H9 (cell line): Measurements from ENCODE around the gene CYP1B1. TPM values are rescaled to one million over a fixed set of nuclear protein-coding genes. Genes with fewer than 3 reads are reported as not detected.
"Not testable (repeated sequence)": the region's sequence is repeated elsewhere in the genome, so short reads cannot be mapped to it uniquely, and the experiment has no call there.

Experiments
- DNase-seq: peaks from one replicate; pipeline ENCODE4 v3.0.0-alpha.2; 2017
- H2AFZ ChIP-seq: one replicate; pipeline ENCODE4 v1.6.1; 2013; ENCODE audit warnings: mild to moderate bottlenecking, low read length, control low read depth, moderate library complexity
- H2AK5ac ChIP-seq: 2 replicates; pipeline ENCODE4 v1.6.1; 2013; ENCODE audit warnings: low read length, control low read depth, mixed read lengths; ENCODE audit not compliant: insufficient read length
- H2BK120ac ChIP-seq: one replicate; pipeline ENCODE4 v1.6.1; 2013; ENCODE audit warnings: low read depth, mild to moderate bottlenecking, low read length, control low read depth, inconsistent platforms; ENCODE audit not compliant: poor library complexity, severe bottlenecking
- H2BK12ac ChIP-seq: 2 replicates; pipeline ENCODE4 v1.6.1; 2013; ENCODE audit warnings: low read length, control low read depth, mixed read lengths, low read depth; ENCODE audit not compliant: insufficient read length
- H2BK15ac ChIP-seq: 2 replicates; pipeline ENCODE4 v1.6.1; 2013; ENCODE audit warnings: low read depth, low read length, control low read depth
- H2BK20ac ChIP-seq: one replicate; pipeline ENCODE4 v1.6.1; 2013; ENCODE audit warnings: low read depth, mild to moderate bottlenecking, low read length, control low read depth, inconsistent platforms; ENCODE audit not compliant: poor library complexity, severe bottlenecking
- H2BK5ac ChIP-seq: 2 replicates; pipeline ENCODE4 v1.6.1; 2013; ENCODE audit warnings: low read length, control low read depth, mixed read lengths; ENCODE audit not compliant: insufficient read length
- H3K14ac ChIP-seq: 2 replicates; pipeline ENCODE4 v1.6.1; 2013; ENCODE audit warnings: low read length, control low read depth; ENCODE audit not compliant: insufficient read depth
- H3K18ac ChIP-seq: 2 replicates; pipeline ENCODE4 v1.6.1; 2013; ENCODE audit warnings: low read depth, mild to moderate bottlenecking, mixed read lengths, low read length, control low read depth; ENCODE audit not compliant: insufficient read length
- H3K23ac ChIP-seq: 2 replicates; pipeline ENCODE4 v1.6.1; 2013; ENCODE audit warnings: low read length, control low read depth, mixed read lengths, low read depth; ENCODE audit not compliant: insufficient read length
- H3K23me2 ChIP-seq: 2 replicates; pipeline ENCODE4 v1.6.1; 2013; ENCODE audit warnings: low read depth, mild to moderate bottlenecking, mixed read lengths, low read length, control low read depth; ENCODE audit not compliant: insufficient read length, poor library complexity, severe bottlenecking
- H3K27ac ChIP-seq: 2 replicates; pipeline ENCODE4 v1.5.1; 2013; ENCODE audit warnings: low read length, control low read depth, mixed read lengths, low read depth; ENCODE audit not compliant: insufficient read length
- H3K27me3 ChIP-seq: 2 replicates; pipeline ENCODE4 v1.6.1; 2013; ENCODE audit warnings: low read length, control low read depth, inconsistent platforms; ENCODE audit not compliant: insufficient read depth
- H3K4ac ChIP-seq: 2 replicates; pipeline ENCODE4 v1.6.1; 2013; ENCODE audit warnings: low read depth, mild to moderate bottlenecking, control low read depth, inconsistent platforms, low read length, moderate library complexity
- H3K4me1 ChIP-seq: 2 replicates; pipeline ENCODE4 v1.6.1; 2013; ENCODE audit warnings: low read length, control low read depth, inconsistent platforms; ENCODE audit not compliant: insufficient read depth
- H3K4me2 ChIP-seq: 2 replicates; pipeline ENCODE4 v1.6.1; 2013; ENCODE audit warnings: low read length, control low read depth, mixed read lengths; ENCODE audit not compliant: insufficient read length, insufficient read depth
- H3K56ac ChIP-seq: 2 replicates; pipeline ENCODE4 v1.6.1; 2013; ENCODE audit warnings: low read depth, mild to moderate bottlenecking, mixed read lengths, low read length, control low read depth; ENCODE audit not compliant: insufficient read length
- H3K79me1 ChIP-seq: 2 replicates; pipeline ENCODE4 v1.6.1; 2013; ENCODE audit warnings: low read depth, mild to moderate bottlenecking, moderate library complexity, low read length, control low read depth, inconsistent platforms; ENCODE audit not compliant: insufficient read depth, poor library complexity, severe bottlenecking
- H3K79me2 ChIP-seq: 2 replicates; pipeline ENCODE4 v1.6.1; 2013; ENCODE audit warnings: low read length, control low read depth, inconsistent platforms; ENCODE audit not compliant: insufficient read depth
- H3K9ac ChIP-seq: 2 replicates; pipeline ENCODE4 v1.6.1; 2013; ENCODE audit warnings: low read length, control low read depth, mixed read lengths; ENCODE audit not compliant: insufficient read length; ENCODE audit errors: extremely low read depth
- H3K9me3 ChIP-seq: one replicate; pipeline ENCODE4 v1.6.1; 2013; ENCODE audit warnings: low read depth, low read length, inconsistent platforms; ENCODE audit not compliant: control insufficient read depth
- H3T11ph ChIP-seq: one replicate; pipeline ENCODE4 v1.6.1; 2013; ENCODE audit warnings: mild to moderate bottlenecking, low read length, control low read depth, inconsistent platforms
- H4K20me1 ChIP-seq: one replicate; pipeline ENCODE4 v1.6.1; 2013; ENCODE audit not compliant: control insufficient read depth, insufficient read length, insufficient read depth
- H4K5ac ChIP-seq: 2 replicates; pipeline ENCODE4 v1.6.1; 2013; ENCODE audit warnings: low read depth, mild to moderate bottlenecking, mixed read lengths, low read length, control low read depth; ENCODE audit not compliant: insufficient read length
- H4K8ac ChIP-seq: replicated peaks from 2 replicates; pipeline ENCODE4 v1.6.1; 2013; ENCODE audit warnings: low read length, control low read depth, mixed read lengths, low read depth; ENCODE audit not compliant: insufficient read length
- H4K91ac ChIP-seq: 2 replicates; pipeline ENCODE4 v1.6.1; 2013; ENCODE audit warnings: low read depth, mild to moderate bottlenecking, moderate library complexity, mixed read lengths, low read length, control low read depth; ENCODE audit not compliant: insufficient read length
- H3K27ac Mint-ChIP-seq, 3 experiments: 2 replicates in 2 of 3; 3 replicates in 1 of 3; pipeline ENCODE4 v1.8.0; 2020 to 2021; ENCODE audit warnings: mixed read lengths in 3 of 3, mild to moderate bottlenecking in 1 of 3, moderate library complexity in 1 of 3
- H3K27me3 Mint-ChIP-seq: 2 replicates; pipeline ENCODE4 v1.8.0; 2021; ENCODE audit warnings: low read depth, mild to moderate bottlenecking, moderate library complexity, mixed read lengths
- H3K36me3 Mint-ChIP-seq, 3 experiments: 2 replicates in 2 of 3; 3 replicates in 1 of 3; pipeline ENCODE4 v1.8.0; 2020 to 2021; ENCODE audit warnings: low read depth in 3 of 3, mixed read lengths in 3 of 3; ENCODE audit not compliant: insufficient read depth in 1 of 3
- H3K4me1 Mint-ChIP-seq, 2 experiments: 2 replicates each; pipeline ENCODE4 v1.8.0; 2020; ENCODE audit warnings: mixed read lengths in 2 of 2
- H3K4me3 Mint-ChIP-seq, 2 experiments: 2 replicates in 1 of 2; 3 replicates in 1 of 2; pipeline ENCODE4 v1.8.0; 2020 to 2021; ENCODE audit warnings: mild to moderate bottlenecking in 2 of 2, mixed read lengths in 2 of 2, moderate library complexity in 1 of 2
- H3K9me3 Mint-ChIP-seq, 2 experiments: 2 replicates in 1 of 2; 3 replicates in 1 of 2; pipeline ENCODE4 v1.8.0; 2020; ENCODE audit warnings: mild to moderate bottlenecking in 2 of 2, mixed read lengths in 2 of 2, moderate library complexity in 1 of 2
- WGBS: extraction: QIAGEN DNeasy Blood & Tissue Kit; methylation state at CpG from one replicate; pipeline ENCODE4 v1.1.7; 2013; ENCODE audit warnings: missing lambda C conversion rate, low lambda C conversion rate, mixed read lengths; ENCODE audit not compliant: insufficient read length; ENCODE audit errors: extremely low coverage; 5-methylcytosine and 5-hydroxymethylcytosine counted together
- total RNA-seq: library from RNA; stranded (reverse); gene quantifications from 2 replicates; pipeline ENCODE4 v1.2.1, GENCODE V29; 2021

The CYP1B1 gene
- total RNA-seq, 1 experiment from 2014 or later, result 2.7 TPM

GRCh38 chr2:38085998-38086698 is 10.2 kb upstream of the CYP1B1 start:
- not testable (repeated sequence) for H3K9ac ChIP-seq, H2BK20ac ChIP-seq, H3K27ac ChIP-seq, H3K4ac ChIP-seq, H4K91ac ChIP-seq, DNase-seq, H3K56ac ChIP-seq, H3K9me3 ChIP-seq, H2BK5ac ChIP-seq, H3K4me2 ChIP-seq, H4K20me1 ChIP-seq, H3K18ac ChIP-seq, H2AFZ ChIP-seq, H4K8ac ChIP-seq, H4K5ac ChIP-seq, H3K23ac ChIP-seq, H2BK15ac ChIP-seq, H3K4me1 ChIP-seq, H3K23me2 ChIP-seq, H2BK120ac ChIP-seq, H2AK5ac ChIP-seq, H3T11ph ChIP-seq, H3K14ac ChIP-seq, H3K27me3 ChIP-seq, H3K79me1 ChIP-seq, H3K9me3 Mint-ChIP-seq, H2BK12ac ChIP-seq, H3K36me3 Mint-ChIP-seq, H3K79me2 ChIP-seq
- H3K27me3 Mint-ChIP-seq, result peaks cover 49% of the 10 kb centered on the region
- no CpG with 5 or more reads among the region's 10 CpGs for WGBS
- peak overlapping the region in 1 of 2 experiments; percentile 70; a peak in 2 of 5 replicates for H3K4me3 Mint-ChIP-seq
- H3K27ac Mint-ChIP-seq, result peak overlapping the region in 2 of 3 experiments; percentile 52 to 67; a peak in 4 of 7 replicates
- H3K4me1 Mint-ChIP-seq, result peaks cover 59 to 60% of the 10 kb centered on the region in 2 experiments

- not testable (repeated sequence) for H3K79me2 ChIP-seq, H3K9me3 Mint-ChIP-seq, H2BK20ac ChIP-seq, H4K5ac ChIP-seq, H4K20me1 ChIP-seq, H2BK5ac ChIP-seq, H4K8ac ChIP-seq, H3K27ac ChIP-seq, H2AFZ ChIP-seq, H3K14ac ChIP-seq, H3K4me2 ChIP-seq, H3K23me2 ChIP-seq, H2BK120ac ChIP-seq, H3K18ac ChIP-seq, H3K9me3 ChIP-seq, H2AK5ac ChIP-seq, H3K27me3 ChIP-seq, H3K4me1 ChIP-seq, H4K91ac ChIP-seq, H3K56ac ChIP-seq, H3K36me3 Mint-ChIP-seq, H3K79me1 ChIP-seq, H3K9ac ChIP-seq, H2BK12ac ChIP-seq, H3K23ac ChIP-seq, H3K4ac ChIP-seq, H2BK15ac ChIP-seq, H3T11ph ChIP-seq, DNase-seq
- Mint-ChIP-seq H3K4me3 (peak overlapping the region; percentile 22 to 70; a peak in 3 of 5 replicates), H3K4me1 (peaks cover 74 to 75% of the 10 kb centered on the region in 2 experiments), H3K27ac (peak overlapping the region in 2 of 3 experiments; percentile 30 to 76; a peak in 2 of 7 replicates), H3K27me3 (peaks cover 45% of the 10 kb centered on the region)
- no CpG with 5 or more reads among the region's 8 CpGs for WGBS
Measured at GRCh38 chr2:38084556-38084955, 8.6 kb upstream of the CYP1B1 start.
